Stimulated activated naive CD4-positive, alpha-beta T cell (primary cell): Measurements from ENCODE around the gene PPFIA4.

Experiments used
- DNase-seq, 6 experiments: peaks; one replicate each; lab custom pipeline; 2025; lab: John Stamatoyannopoulos, UW

PPFIA4 gene

DNA sequence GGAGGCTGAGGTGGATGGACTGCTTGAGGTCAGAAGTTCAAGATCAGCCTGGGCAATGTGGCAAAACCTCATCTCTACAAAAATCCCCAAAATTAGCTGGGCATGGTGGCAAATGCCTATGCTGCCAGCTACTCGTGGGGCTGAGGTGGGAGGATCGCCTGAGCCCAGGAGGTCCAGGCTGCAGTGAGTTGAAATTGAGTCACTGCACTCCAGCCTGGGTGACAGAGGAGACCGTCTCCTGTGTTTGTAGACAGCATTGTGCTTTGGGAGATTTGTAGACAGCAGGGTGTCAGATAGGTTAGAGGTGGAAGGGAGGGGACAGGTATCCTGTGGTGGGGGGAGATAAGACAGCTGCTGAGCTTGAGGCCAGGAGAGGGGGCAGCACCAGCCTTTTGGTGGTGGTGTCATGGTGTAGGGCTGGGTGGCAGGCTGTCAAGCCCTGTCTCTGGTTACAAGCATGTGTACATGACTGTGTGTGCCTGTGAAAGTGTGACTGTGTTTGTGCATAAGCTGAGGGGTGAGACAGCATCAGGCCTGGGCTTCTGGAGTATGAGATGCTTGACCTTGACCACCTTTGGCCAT, 15.2 kb downstream of the PPFIA4 start:
- no peak for DNase-seq

DNA sequence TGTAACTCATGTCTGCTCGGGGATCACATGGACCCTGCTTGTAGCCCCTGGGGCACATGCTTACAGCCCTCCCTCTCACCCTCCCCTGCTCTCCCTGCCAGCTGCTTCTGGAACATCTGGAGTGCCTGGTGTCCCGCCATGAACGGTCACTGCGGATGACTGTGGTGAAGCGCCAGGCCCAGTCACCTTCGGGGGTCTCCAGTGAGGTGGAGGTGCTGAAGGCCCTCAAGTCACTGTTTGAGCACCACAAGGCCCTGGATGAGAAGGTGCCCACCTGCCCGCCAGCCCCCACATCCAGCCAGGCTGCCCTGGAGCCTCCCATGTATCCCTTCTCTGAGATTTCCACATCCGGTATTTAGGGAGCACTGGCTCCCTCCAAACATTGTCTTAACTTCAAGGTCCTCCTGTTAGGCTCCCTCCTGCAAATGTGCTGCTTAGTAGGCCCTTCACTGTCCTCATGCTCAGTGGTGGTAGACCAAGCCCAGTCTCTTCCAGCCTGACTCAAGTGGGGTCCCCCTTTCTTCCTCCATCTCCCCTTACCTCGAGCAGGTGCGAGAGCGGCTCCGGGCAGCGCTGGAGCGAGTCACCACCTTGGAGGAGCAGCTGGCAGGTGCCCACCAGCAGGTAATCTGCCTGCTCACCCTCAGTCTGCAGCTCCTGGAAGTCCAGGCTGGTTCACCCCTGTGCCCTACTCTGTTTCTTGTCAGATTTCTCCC, 17.7 kb downstream of the PPFIA4 start:
- no peak for DNase-seq

GRCh38 chr1:203044546-203045250, 18.4 kb downstream of the PPFIA4 start:
- DNase-seq: no peak

GRCh38 chr1:203045336-203045735, 19.0 kb downstream of the PPFIA4 start:
- no peak for DNase-seq

- DNase-seq: no peak
These were observed 19.7 kb downstream of the PPFIA4 start for GRCh38 chr1:203045821-203046594.

DNA sequence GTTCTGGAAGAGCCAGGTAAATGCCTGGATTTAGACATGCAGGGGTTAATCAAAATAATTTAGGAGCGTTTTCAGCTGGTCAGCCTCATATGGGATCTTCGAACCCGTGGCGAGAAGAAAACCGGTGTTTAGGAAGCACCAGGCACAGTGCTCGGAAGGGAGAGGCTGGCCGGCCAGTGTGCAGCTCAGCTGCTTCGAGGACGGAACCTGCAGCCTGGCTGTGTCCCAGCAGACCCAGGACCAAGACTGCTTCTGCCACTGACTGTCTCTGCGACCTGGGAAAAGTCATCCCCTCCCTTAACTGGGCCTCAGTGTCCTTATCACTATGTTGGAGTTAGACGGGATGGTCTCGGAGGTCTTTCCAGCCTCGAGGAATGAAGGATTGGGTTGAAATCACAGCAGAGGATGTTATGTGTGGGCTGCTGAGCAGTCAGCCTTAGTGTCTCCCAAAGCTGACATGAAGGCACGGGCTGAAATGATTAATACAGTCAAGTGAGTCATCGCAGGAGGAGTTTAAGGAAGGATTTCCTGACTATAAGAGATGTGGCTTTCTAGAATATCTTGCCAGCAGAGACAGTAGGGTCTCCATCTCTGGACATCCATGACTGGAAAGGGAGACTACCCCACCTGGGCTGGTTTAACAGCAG, 20.8 kb downstream of the PPFIA4 start:
- no peak for DNase-seq

DNA sequence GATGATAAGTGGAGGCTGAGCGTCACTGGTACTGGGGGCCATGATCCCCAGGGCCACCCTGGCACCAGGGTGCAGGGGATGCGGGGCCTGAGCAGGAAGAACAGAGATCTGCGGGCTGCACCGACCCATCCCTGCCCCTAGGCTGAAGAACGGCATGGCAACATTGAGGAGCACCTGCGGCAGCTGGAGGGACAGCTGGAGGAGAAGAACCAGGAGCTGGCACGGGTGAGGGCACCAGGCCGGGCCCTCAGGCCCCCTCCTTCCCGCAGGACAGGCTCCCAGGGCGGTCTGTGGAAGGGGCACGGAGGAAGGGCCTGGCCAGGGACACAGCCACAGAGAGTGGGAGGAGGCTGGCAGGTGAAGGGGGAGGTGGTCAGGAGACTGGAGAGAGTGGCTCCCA, 21.8 kb downstream of the PPFIA4 start:
- no peak for DNase-seq

- DNase-seq: no peak
These were observed 22.3 kb downstream of the PPFIA4 start for GRCh38 chr1:203048555-203049051.

GRCh38 chr1:203049077-203049476, 22.8 kb downstream of the PPFIA4 start:
- no peak for DNase-seq

DNA sequence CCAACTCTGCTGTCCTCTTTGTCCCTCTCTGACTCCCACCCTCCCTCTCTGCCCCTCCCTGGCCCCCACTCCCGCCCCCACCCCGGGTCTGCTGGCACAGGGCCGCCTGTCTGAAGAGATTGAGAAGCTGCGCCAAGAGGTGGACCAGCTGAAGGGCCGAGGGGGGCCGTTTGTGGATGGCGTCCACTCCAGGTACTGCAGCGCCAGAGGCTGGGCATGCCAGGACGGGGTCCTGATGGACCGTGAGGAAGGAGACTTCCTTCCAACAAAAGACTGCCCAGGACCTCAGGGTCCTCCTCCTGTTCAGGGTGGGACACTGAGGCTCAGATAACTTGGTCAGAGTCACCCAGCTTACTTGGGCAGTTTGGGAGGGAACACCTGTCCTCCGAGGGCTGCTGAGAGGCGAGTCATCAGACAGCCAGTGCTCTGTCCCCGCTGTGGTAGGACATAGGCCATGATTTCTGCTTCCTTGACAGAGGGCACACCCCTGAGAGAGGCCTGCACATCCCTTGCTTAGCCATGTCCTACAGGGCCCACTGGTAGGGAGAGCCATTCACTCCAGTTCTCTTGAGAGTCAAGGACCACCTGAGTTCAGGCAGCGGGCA, 23.4 kb downstream of the PPFIA4 start:
- no peak for DNase-seq

- no peak for DNase-seq
These were observed 24.5 kb downstream of the PPFIA4 start for GRCh38 chr1:203050826-203051225.

GRCh38 chr1:203051841-203052324, 25.6 kb downstream of the PPFIA4 start:
- DNase-seq: no peak

DNA sequence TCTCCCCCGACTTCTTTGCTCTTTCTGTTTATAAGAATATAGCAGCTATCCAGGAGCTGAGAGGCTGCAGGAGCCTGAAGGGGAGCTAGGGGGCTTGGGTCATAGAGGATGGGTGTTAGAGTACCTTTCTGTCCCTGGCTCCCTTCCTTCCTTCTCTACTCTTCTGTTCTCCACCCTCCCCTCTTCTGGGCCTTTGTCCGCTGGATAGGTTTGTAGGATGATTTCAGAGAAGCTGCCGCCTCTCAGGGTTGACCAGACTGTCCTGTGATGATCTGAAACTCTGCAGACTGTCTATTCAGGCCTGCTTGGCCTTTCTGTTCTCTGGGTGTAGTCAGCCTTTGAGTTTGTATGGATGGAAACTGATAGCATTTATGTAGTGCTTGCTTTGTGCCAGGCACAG, 26.3 kb downstream of the PPFIA4 start:
- DNase-seq: no peak

- no peak for DNase-seq
These were observed 27.9 kb downstream of the PPFIA4 start for GRCh38 chr1:203054184-203054583.

GRCh38 chr1:203054642-203055041, 28.4 kb downstream of the PPFIA4 start:
- DNase-seq: no peak

DNA sequence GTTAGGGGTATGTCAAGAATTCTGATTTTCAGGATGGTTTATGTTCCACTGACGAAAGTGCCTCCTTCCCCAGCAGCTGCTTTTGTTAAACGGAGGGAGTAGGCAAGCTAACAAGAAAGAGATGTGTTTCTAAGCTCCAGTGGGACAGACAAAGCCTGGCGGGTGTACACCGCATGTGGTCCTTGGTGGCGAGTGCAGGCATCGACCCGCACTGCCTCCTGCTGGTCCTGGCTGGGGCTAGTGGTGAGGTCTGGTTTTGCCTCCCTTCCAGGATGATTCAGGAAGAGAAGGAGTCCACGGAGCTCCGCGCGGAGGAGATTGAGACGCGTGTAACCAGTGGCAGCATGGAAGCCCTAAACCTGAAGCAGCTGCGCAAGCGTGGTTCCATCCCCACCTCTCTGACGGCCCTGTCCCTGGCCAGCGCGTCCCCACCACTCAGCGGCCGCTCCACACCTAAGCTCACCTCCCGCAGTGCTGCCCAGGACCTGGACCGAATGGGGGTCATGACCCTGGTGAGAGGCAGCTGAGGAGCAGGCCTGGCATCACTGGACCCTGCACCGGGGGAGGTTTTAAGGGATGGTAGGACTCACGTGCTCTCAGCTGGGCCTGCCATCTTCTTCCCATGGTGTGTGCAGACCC, 29.0 kb downstream of the PPFIA4 start:
- no peak for DNase-seq

DNA sequence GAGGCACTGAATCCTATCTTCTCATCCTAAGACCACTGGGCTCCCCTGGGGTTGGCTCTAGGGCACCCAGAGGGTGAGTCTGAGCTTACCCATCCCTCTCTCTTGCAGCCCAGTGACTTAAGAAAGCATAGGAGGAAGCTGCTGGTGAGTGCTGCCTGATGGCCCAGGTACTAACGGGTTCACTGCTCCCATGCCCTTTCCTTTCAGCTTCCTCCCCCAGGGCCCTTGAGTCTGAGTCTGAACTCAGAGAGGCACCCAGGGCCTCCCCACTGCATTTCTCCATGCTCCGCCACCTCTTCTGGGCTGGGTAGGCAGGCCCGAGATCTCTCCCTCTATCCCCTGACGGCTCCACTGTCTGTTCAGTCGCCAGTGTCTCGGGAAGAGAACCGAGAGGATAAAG, 29.7 kb downstream of the PPFIA4 start:
- DNase-seq: no peak

GRCh38 chr1:203056516-203056915, 30.2 kb downstream of the PPFIA4 start:
- no peak for DNase-seq

- DNase-seq: no peak
These were observed 31.8 kb downstream of the PPFIA4 start for GRCh38 chr1:203057911-203058675.

GRCh38 chr1:203058676-203058935, 32.3 kb downstream of the PPFIA4 start:
- no peak for DNase-seq
